Small intestine (tissue), 7 donors: ENCODE measurements around the gene PLCB4. TPM values are rescaled to one million over a fixed set of nuclear protein-coding genes. Genes with fewer than 3 reads are reported as not detected.

ENCODE experiments used
- DNase-seq, 2 donors: peaks; one replicate each; pipeline versions ENCODE4 v3.0.0 to v3.0.0-alpha.2; 2013
- FAIRE-seq: peaks from 2 replicates; lab custom pipeline; 2012; peaks lifted over from hg19 to GRCh38; lab: Jason Lieb, UNC
- H3K27ac ChIP-seq, 3 donors: one replicate each; pipeline ENCODE4 v1.5.1; 2013; ENCODE audit warnings: low read length in 2 of 3, mild to moderate bottlenecking in 2 of 3, control low read depth in 1 of 3, inconsistent platforms in 1 of 3, low read depth in 1 of 3, moderate library complexity in 1 of 3
- H3K27me3 ChIP-seq, 3 donors: one replicate each; pipeline ENCODE4 v1.6.1; 2013; ENCODE audit warnings: low read length in 3 of 3, inconsistent platforms in 1 of 3; ENCODE audit not compliant: control insufficient read depth in 3 of 3, insufficient read depth in 3 of 3
- H3K36me3 ChIP-seq, 3 donors: one replicate each; pipeline ENCODE4 v1.6.1; 2013; ENCODE audit warnings: low read length in 3 of 3, inconsistent platforms in 1 of 3, low read depth in 1 of 3, mild to moderate bottlenecking in 1 of 3, moderate library complexity in 1 of 3; ENCODE audit not compliant: control insufficient read depth in 3 of 3, insufficient read depth in 2 of 3
- H3K4me1 ChIP-seq, 3 donors: one replicate each; pipeline ENCODE4 v1.6.1; 2013; ENCODE audit warnings: low read length in 2 of 3, inconsistent platforms in 1 of 3, low read depth in 1 of 3, mild to moderate bottlenecking in 1 of 3, moderate library complexity in 1 of 3; ENCODE audit not compliant: control insufficient read depth in 3 of 3, insufficient read depth in 2 of 3
- H3K4me3 ChIP-seq, 3 donors: one replicate each; pipeline ENCODE4 v1.5.1; 2013; ENCODE audit warnings: low read length in 3 of 3, control low read depth in 1 of 3, inconsistent platforms in 1 of 3, low read depth in 1 of 3, mild to moderate bottlenecking in 1 of 3, moderate library complexity in 1 of 3
- H3K9me3 ChIP-seq, 2 donors: one replicate each; pipeline ENCODE4 v1.6.1; 2013; ENCODE audit warnings: low read depth in 1 of 2, low read length in 1 of 2; ENCODE audit not compliant: control insufficient read depth in 2 of 2, insufficient read depth in 1 of 2
- WGBS, 3 donors: extraction: QIAGEN DNeasy Blood & Tissue Kit; methylation state at CpG; one replicate each; pipeline ENCODE4 v1.1.7; 2013; 5-methylcytosine and 5-hydroxymethylcytosine counted together
- polyA plus RNA-seq, 4 donors: library from polyadenylated mRNA; stranded (reverse) in 3 of 4; unstranded in 1 of 4; fragments of 200-250 nt in 3 of 4; fragments of 120-200 nt in 1 of 4; gene quantifications; one replicate each; pipeline versions ENCODE4 v1.2.1 to v1.2.3, GENCODE V29; 2013
- donor health status: healthy with polysubstance abuse.
- donor health status: control.
- donor health status: control.
- donor health status: Bipolar disorder and iron deficiency.
- donor health status: healthy.

PLCB4 gene
- polyA plus RNA-seq, 4 donors = under 0.01 to 14.4 (median 3.4) TPM

DNA sequence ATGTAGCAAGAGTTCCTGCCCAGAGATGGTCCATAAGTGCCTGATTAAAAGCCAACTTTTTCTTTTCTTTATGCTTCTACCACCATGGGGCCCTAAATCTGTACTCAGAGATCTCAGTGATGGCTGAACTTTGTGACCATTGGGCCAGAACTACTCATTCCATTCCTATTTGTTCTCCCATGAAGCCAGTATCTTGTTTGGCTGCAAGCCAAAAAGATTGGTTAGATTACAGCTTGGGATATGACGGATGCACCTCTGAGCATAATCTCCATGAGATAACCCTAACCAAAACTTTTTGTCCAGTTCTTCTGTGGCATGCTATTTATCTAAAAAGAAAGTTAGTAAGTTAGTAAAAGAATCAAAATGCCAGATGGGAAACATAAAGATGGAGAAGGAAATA is 72.2 kb downstream of the PLCB4 start:
- H3K27me3 ChIP-seq = no peaks in the 10 kb centered on the region
- H3K4me1 ChIP-seq = no peaks in the 10 kb centered on the region
- WGBS, 3 donors = 71 to 84% (median 81%) methylated on average over 1 of the region's 1 CpG

DNA sequence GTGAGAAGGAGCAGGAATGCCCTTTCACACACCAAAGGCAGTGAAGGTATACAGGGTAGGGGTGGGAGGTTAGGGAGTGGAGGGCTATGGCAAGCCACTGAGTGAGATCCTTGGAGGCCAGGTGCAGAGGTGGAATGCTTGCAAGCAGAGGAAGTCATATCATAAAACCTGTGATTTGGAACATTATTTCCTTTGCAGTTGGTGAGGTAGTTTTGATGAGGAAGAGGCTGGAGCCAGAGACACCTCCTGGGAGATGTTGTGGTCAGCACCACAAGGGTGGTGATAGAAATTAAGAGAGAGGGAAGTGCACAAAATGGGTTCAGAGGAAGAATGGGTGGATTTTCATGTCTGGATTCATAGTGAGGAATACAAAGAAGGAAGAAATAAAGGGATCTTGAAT is 73.0 kb downstream of the PLCB4 start:
- H3K9me3 ChIP-seq = peaks cover 0 to 5% of the 10 kb centered on the region in 2 donors
- H3K4me1 ChIP-seq = no peaks in the 10 kb centered on the region
- H3K27ac ChIP-seq = no peak overlapping the region
- FAIRE-seq = no peak
- DNase-seq = no peak
- H3K27me3 ChIP-seq = no peaks in the 10 kb centered on the region
- H3K36me3 ChIP-seq = no peaks in the 10 kb centered on the region
- no peak overlapping the region for H3K4me3 ChIP-seq

More for the DNA sequence above, 72.2 kb downstream of the PLCB4 start:
- H3K36me3 ChIP-seq = no peaks in the 10 kb centered on the region
- no peak for DNase-seq
- no peak overlapping the region for H3K4me3 ChIP-seq
- FAIRE-seq = no peak
- H3K27ac ChIP-seq = no peak overlapping the region
- H3K9me3 ChIP-seq = peaks cover 0 to 5% of the 10 kb centered on the region in 2 donors

DNA sequence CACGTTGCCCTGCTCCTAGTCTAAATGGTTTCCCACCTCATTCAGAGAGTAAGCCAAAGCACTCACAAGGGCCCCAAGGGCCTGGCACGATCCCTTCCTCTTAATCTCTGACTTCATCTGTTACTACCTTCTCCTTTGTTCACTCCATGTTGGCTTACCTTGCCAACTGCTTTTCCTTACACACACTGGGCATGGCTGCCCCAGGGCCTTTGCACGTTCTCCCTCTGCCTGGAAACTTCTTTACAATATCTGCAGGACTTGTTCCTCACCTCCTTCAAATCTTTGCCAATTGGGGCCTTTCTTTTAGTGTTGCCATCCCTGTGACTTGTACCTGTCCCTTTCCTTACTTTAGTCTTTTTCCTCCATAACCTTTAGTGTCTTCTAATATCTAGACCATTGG is 73.9 kb downstream of the PLCB4 start:
- H3K36me3 ChIP-seq = no peaks in the 10 kb centered on the region
- H3K27me3 ChIP-seq = no peaks in the 10 kb centered on the region
- no peak overlapping the region for H3K4me3 ChIP-seq
- peaks cover 0 to under 1% (median 0%) of the 10 kb centered on the region in 3 donors for H3K4me1 ChIP-seq
- DNase-seq = no peak
- no peak overlapping the region for H3K27ac ChIP-seq
- H3K9me3 ChIP-seq = peaks cover 0 to 5% of the 10 kb centered on the region in 2 donors
- no peak for FAIRE-seq
- WGBS, 3 donors = 72 to 86% (median 86%) methylated on average over 3 of the region's 3 CpGs

DNA sequence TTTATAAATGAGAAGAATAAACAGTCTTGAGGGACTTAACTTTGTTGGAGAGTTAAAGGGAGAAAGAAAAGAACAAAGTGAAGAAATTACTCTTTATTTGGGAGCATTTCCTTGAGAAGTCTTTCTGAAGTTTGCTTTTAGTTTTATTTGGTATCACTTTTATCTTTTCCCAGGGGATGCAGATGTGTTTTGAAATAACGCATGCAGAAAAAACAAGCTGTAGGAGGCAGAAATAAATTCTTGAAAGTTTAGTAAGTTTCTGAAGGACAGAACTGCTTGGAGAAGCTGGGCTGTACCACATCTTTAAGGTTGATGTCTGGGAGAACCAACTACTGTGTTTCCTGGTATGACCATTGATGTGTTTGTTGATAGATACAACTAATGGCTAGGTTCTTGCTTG is 75.0 kb downstream of the PLCB4 start:
- FAIRE-seq (no peak), DNase-seq (no peak)
- H3K27me3 ChIP-seq = no peaks in the 10 kb centered on the region
- H3K4me1 ChIP-seq = peaks cover 0 to 4% (median 0%) of the 10 kb centered on the region in 3 donors
- peaks cover 0 to 5% of the 10 kb centered on the region in 2 donors for H3K9me3 ChIP-seq
- no peaks in the 10 kb centered on the region for H3K36me3 ChIP-seq
- no peak overlapping the region for H3K4me3 ChIP-seq
- H3K27ac ChIP-seq = no peak overlapping the region
- 69 to 86% (median 78%) methylated on average over 1 of the region's 1 CpG for WGBS, 3 donors

DNA sequence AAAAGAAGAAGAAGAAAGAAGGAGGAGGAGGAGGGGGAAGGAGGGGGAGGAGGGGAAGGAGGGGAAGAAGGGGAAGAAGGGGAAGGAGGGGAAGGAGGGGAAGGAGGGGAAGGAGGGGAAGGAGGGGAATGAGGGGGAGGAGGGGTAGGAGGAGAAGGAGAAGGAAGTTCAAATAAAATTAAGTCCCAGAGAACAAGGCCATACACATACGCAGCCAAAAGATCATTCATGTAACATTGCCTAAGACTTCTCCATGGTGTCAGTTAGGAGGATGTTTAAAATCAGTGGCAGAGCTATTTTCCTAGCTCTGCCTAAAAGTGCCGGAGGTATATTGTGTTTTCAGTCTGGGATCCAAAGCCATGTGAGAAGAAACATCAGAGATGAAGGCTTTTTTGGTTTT is 75.8 kb downstream of the PLCB4 start:
- no peaks in the 10 kb centered on the region for H3K9me3 ChIP-seq
- no peaks in the 10 kb centered on the region for H3K36me3 ChIP-seq
- H3K4me1 ChIP-seq = peaks cover 0 to 4% (median 0%) of the 10 kb centered on the region in 3 donors
- DNase-seq = no peak
- WGBS, 3 donors = 39 to 55% (median 48%) methylated on average over 2 of the region's 2 CpGs
- H3K27me3 ChIP-seq = no peaks in the 10 kb centered on the region
- no peak overlapping the region for H3K27ac ChIP-seq
- H3K4me3 ChIP-seq = no peak overlapping the region
- FAIRE-seq = no peak

DNA sequence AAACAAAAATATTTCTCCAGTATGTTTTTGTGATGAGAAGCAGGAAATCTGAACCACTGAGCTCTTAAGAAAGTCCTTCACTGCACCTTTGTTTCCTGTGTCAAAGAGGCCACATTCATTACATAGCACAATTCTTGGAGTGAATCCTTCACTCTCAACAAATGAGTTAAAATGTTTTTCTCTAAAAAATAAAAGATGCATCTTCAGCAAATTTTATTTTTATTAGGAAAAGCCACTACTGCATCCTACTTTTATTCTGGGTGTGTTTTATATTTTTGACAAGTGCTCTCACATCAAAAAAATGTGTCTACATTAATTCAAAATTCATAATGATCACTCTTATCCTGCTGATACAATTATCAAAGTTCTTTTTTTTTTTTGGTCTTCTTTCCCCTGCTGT is 76.3 kb downstream of the PLCB4 start:
- peaks cover 0 to 4% (median 0%) of the 10 kb centered on the region in 3 donors for H3K4me1 ChIP-seq
- FAIRE-seq = no peak
- H3K27ac ChIP-seq = no peak overlapping the region
- H3K36me3 ChIP-seq = no peaks in the 10 kb centered on the region
- no peaks in the 10 kb centered on the region for H3K9me3 ChIP-seq
- no peak for DNase-seq
- H3K27me3 ChIP-seq = no peaks in the 10 kb centered on the region
- no peak overlapping the region for H3K4me3 ChIP-seq

DNA sequence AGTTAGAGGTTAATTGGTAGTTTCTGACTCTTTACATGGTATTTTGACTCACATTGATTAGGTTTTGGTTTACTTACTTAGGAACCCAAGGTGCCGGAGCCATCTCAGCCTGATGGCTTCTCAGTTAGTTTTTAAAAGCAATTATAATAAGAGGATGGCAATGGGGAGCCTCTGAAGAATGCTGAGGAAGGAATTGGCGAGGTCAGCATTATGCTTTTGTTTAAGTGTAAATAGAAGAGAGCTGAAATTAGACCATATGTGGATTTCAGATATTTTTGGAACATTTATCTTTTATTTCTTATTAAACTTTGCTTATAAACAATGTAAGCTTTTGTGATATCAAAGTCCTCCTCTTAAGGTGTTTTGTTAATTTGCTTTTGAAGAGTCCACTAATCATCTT is 77.8 kb downstream of the PLCB4 start:
- FAIRE-seq = no peak
- H3K9me3 ChIP-seq = no peaks in the 10 kb centered on the region
- WGBS, 3 donors = 86 to 91% (median 89%) methylated on average over 2 of the region's 2 CpGs
- H3K27ac ChIP-seq = no peak overlapping the region
- no peaks in the 10 kb centered on the region for H3K36me3 ChIP-seq
- no peak for DNase-seq
- H3K27me3 ChIP-seq = no peaks in the 10 kb centered on the region
- H3K4me3 ChIP-seq = no peak overlapping the region
- peaks cover 0 to 4% (median 0%) of the 10 kb centered on the region in 3 donors for H3K4me1 ChIP-seq

DNA sequence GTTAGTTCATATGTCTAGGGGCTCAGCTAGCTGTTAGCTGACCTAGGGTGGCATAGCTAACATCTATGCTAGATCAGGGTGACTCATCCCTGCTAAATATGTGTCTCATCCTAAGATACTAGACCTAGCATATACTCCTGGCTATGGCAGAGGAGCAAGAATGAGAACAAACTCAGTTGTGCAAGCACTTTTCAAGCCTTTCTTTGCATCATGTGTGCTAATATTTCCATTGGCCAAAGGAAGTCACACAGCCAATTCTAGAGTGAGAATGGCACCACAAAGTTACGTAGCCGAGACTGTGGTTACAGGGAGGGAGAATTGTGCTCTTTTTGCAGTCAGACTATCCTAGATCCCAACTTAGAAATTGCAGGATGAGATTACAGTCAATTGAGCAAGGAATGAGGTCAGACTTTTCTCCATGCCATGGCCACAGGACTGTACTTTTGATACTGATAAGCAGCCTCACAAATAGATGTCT is 78.7 kb downstream of the PLCB4 start:
- Histone ChIP-seq H3K4me1 (peaks cover 0 to 4% (median 0%) of the 10 kb centered on the region in 3 donors), H3K4me3 (no peak overlapping the region), H3K27me3 (no peaks in the 10 kb centered on the region), H3K9me3 (peaks cover 0 to 9% of the 10 kb centered on the region in 2 donors), H3K27ac (no peak overlapping the region), H3K36me3 (peaks cover 0 to 3% (median 0%) of the 10 kb centered on the region in 3 donors)
- WGBS, 3 donors = 87 to 94% (median 87%) methylated on average over 2 of the region's 2 CpGs
- FAIRE-seq (no peak), DNase-seq (peak in 1 of 2 donors; percentile 8)

DNA sequence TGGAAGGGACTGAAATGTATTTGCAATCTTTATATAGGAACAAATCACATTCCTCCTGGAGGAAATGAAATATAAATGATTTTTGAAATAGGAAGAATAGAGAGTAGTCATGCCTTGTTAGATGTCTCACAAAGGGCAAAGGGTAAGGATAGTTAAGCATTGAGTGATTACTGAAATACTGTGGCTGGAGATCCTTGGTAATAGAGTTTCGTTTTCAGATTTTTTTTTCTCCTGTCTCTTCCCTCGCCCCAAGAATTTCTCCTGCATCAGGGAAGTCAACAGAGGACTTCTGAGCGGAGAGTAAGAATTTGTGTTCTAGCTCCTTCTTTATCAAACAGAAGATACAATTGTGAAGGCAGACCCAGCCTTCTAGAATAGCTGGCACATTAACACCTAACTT is 79.4 kb downstream of the PLCB4 start:
- FAIRE-seq (no peak), DNase-seq (peak in 1 of 2 donors; percentile 27)
- Histone ChIP-seq H3K27me3 (no peaks in the 10 kb centered on the region), H3K4me1 (peaks cover 0 to 4% (median 0%) of the 10 kb centered on the region in 3 donors), H3K9me3 (peaks cover 0 to 16% of the 10 kb centered on the region in 2 donors), H3K27ac (no peak overlapping the region), H3K36me3 (peaks cover 0 to 3% (median 0%) of the 10 kb centered on the region in 3 donors), H3K4me3 (no peak overlapping the region)
- WGBS, 3 donors = 46 to 53% (median 49%) methylated on average over 3 of the region's 3 CpGs
